GM19467 (cell line): Measurements from ENCODE around the gene SHISAL2B.
"Not testable (repeated sequence)": the region's sequence is repeated elsewhere in the genome, so short reads cannot be mapped to it uniquely, and the experiment has no call there.

Experiments
- ATAC-seq: cut with Tn5 transposase; IDR thresholded peaks from one replicate; pipeline ENCODE4 v1.9.1; 2021; ENCODE audit warnings: mild to moderate bottlenecking, moderate library complexity; ENCODE audit not compliant: unreplicated experiment

Gene SHISAL2B

GRCh38 chr5:64690417-64691151 lies at the start of gene SHISAL2B:
Gene SHISAL2B (plus strand): TSS chr5:64690503. CDS start chr5:64690624, 121 bp downstream.
- no peak for ATAC-seq

GRCh38 chr5:64644831-64645230 lies 45.5 kb upstream of the SHISAL2B start:
- no peak for ATAC-seq

GRCh38 chr5:64646169-64646568 lies 44.1 kb upstream of the SHISAL2B start:
- no peak for ATAC-seq

- no peak for ATAC-seq
Observed at GRCh38 chr5:64649512-64649911, 40.8 kb upstream of the SHISAL2B start.

GRCh38 chr5:64653766-64654560 lies 36.3 kb upstream of the SHISAL2B start:
- no peak for ATAC-seq

- no peak for ATAC-seq
Observed at GRCh38 chr5:64654561-64654938, 35.8 kb upstream of the SHISAL2B start.

- no peak for ATAC-seq
Observed at GRCh38 chr5:64655596-64655995, 34.7 kb upstream of the SHISAL2B start.

- ATAC-seq, result no peak
Observed at GRCh38 chr5:64659289-64659688, 31.0 kb upstream of the SHISAL2B start.

GRCh38 chr5:64663181-64663580 lies 27.1 kb upstream of the SHISAL2B start:
- not testable (repeated sequence) for ATAC-seq

GRCh38 chr5:64665243-64665642 lies 25.1 kb upstream of the SHISAL2B start:
- no peak for ATAC-seq

- no peak for ATAC-seq
Observed at GRCh38 chr5:64666078-64666477, 24.2 kb upstream of the SHISAL2B start.

- no peak for ATAC-seq
Observed at GRCh38 chr5:64667068-64667467, 23.2 kb upstream of the SHISAL2B start.

- ATAC-seq, result no peak
Observed at GRCh38 chr5:64670277-64670676, 20.0 kb upstream of the SHISAL2B start.

GRCh38 chr5:64671678-64672077 lies 18.6 kb upstream of the SHISAL2B start:
- ATAC-seq, result no peak

GRCh38 chr5:64678374-64678773 lies 11.9 kb upstream of the SHISAL2B start:
- ATAC-seq, result no peak

GRCh38 chr5:64680289-64680688 lies 10.0 kb upstream of the SHISAL2B start:
- ATAC-seq, result no peak

GRCh38 chr5:64682608-64683007 lies 7.7 kb upstream of the SHISAL2B start:
- ATAC-seq, result no peak

GRCh38 chr5:64685866-64686265 lies 4.4 kb upstream of the SHISAL2B start:
- no peak for ATAC-seq

- no peak for ATAC-seq
Observed at GRCh38 chr5:64688391-64688790, 1.9 kb upstream of the SHISAL2B start.

GRCh38 chr5:64688965-64689364 lies 1.3 kb upstream of the SHISAL2B start:
- no peak for ATAC-seq

- no peak for ATAC-seq
Observed at GRCh38 chr5:64690104-64690416, 243 bp upstream of the SHISAL2B start.

- ATAC-seq, result no peak
Observed at GRCh38 chr5:64691291-64691690, 988 bp downstream of the SHISAL2B start.
